Activated naive CD8-positive, alpha-beta T cell (primary cell): ENCODE results near the gene CACTIN.

Source experiments
- H3K27ac Mint-ChIP-seq: one replicate; pipeline ENCODE4 v1.8.0; 2021; ENCODE audit warnings: mixed read lengths
- H3K27me3 Mint-ChIP-seq: one replicate; pipeline ENCODE4 v1.8.0; 2021; ENCODE audit warnings: mixed read lengths
- H3K36me3 Mint-ChIP-seq: one replicate; pipeline ENCODE4 v1.8.0; 2021; ENCODE audit warnings: mixed read lengths
- H3K4me1 Mint-ChIP-seq: one replicate; pipeline ENCODE4 v1.8.0; 2021; ENCODE audit warnings: low read depth, mixed read lengths
- H3K4me3 Mint-ChIP-seq: one replicate; pipeline ENCODE4 v1.8.0; 2021; ENCODE audit warnings: mild to moderate bottlenecking, mixed read lengths
- H3K9me3 Mint-ChIP-seq: one replicate; pipeline ENCODE4 v1.8.0; 2021; ENCODE audit warnings: low read depth, mixed read lengths

CACTIN gene

GRCh38 chr19:3643674-3644313 is 17.2 kb upstream of the CACTIN start:
- H3K27ac Mint-ChIP-seq: no peak overlapping the region
- H3K4me3 Mint-ChIP-seq: no peak overlapping the region
- no peaks in the 10 kb centered on the region for H3K27me3 Mint-ChIP-seq
- H3K4me1 Mint-ChIP-seq: no peaks in the 10 kb centered on the region
- H3K36me3 Mint-ChIP-seq: no peaks in the 10 kb centered on the region
- no peaks in the 10 kb centered on the region for H3K9me3 Mint-ChIP-seq

DNA sequence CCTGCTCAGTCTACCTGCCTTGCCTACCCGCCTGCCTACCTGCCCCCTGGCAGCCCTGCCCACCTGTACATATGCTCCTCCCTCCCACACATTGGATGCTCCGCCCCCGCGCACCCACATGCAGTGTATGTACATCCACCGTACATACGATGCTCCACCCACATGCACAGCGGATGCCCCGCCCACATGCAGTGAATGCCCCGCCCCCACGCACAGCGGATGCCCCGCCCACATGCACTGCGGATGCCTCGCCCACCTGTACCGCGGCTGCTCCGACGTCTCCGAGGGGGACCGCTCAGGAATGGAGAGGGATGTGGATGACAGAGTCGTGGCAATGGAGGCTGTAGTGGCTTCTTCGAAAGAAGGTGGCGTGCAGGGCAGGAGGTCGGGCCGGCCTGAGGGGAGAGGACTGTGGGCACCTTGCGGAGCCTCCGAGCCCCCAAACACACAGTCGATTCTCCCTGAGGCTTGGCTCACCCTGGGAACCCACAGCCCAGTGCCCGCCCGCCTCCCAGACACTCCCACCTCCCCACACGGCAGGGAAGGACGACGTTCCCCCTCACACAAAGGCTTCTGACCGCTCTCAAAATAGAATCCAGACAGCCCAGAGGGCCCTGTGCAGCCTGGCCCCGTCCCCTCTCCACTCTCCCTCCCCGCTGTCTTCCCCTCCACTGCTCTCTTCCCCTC is 16.5 kb upstream of the CACTIN start:
- H3K9me3 Mint-ChIP-seq: no peaks in the 10 kb centered on the region
- no peak overlapping the region for H3K27ac Mint-ChIP-seq
- no peak overlapping the region for H3K4me3 Mint-ChIP-seq
- no peaks in the 10 kb centered on the region for H3K36me3 Mint-ChIP-seq
- H3K4me1 Mint-ChIP-seq: no peaks in the 10 kb centered on the region
- no peaks in the 10 kb centered on the region for H3K27me3 Mint-ChIP-seq

DNA sequence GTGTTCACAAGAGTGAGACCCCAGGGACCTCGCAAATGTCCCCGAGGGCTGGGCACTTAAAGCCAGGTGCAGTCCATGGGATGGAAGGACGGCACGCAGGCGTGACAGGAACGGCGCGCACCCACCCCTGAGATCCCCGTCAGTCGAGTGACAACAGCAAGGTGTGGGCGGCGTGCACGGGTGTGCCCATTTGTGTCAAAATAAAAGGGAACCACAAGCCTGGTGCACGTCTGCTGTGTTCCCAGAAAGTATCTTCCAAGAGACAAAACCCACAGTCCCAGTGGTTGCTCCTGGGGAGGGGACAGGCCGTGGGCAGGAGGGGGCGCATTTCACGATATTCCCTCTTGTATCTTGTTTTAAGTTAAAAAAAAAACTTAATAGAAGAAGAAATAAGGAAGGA is 15.7 kb upstream of the CACTIN start:
- Mint-ChIP-seq H3K27me3 (no peaks in the 10 kb centered on the region), H3K9me3 (no peaks in the 10 kb centered on the region), H3K27ac (no peak overlapping the region), H3K4me1 (no peaks in the 10 kb centered on the region), H3K36me3 (no peaks in the 10 kb centered on the region), H3K4me3 (no peak overlapping the region)

GRCh38 chr19:3641515-3642269 is 15.1 kb upstream of the CACTIN start:
- no peak overlapping the region for H3K4me3 Mint-ChIP-seq
- no peaks in the 10 kb centered on the region for H3K36me3 Mint-ChIP-seq
- no peaks in the 10 kb centered on the region for H3K9me3 Mint-ChIP-seq
- no peaks in the 10 kb centered on the region for H3K4me1 Mint-ChIP-seq
- H3K27me3 Mint-ChIP-seq: no peaks in the 10 kb centered on the region
- no peak overlapping the region for H3K27ac Mint-ChIP-seq

- H3K9me3 Mint-ChIP-seq: no peaks in the 10 kb centered on the region
- no peaks in the 10 kb centered on the region for H3K27me3 Mint-ChIP-seq
- H3K27ac Mint-ChIP-seq: no peak overlapping the region
- no peak overlapping the region for H3K4me3 Mint-ChIP-seq
- no peaks in the 10 kb centered on the region for H3K4me1 Mint-ChIP-seq
- no peaks in the 10 kb centered on the region for H3K36me3 Mint-ChIP-seq
Measured at GRCh38 chr19:3639479-3639878, 12.9 kb upstream of the CACTIN start.

DNA sequence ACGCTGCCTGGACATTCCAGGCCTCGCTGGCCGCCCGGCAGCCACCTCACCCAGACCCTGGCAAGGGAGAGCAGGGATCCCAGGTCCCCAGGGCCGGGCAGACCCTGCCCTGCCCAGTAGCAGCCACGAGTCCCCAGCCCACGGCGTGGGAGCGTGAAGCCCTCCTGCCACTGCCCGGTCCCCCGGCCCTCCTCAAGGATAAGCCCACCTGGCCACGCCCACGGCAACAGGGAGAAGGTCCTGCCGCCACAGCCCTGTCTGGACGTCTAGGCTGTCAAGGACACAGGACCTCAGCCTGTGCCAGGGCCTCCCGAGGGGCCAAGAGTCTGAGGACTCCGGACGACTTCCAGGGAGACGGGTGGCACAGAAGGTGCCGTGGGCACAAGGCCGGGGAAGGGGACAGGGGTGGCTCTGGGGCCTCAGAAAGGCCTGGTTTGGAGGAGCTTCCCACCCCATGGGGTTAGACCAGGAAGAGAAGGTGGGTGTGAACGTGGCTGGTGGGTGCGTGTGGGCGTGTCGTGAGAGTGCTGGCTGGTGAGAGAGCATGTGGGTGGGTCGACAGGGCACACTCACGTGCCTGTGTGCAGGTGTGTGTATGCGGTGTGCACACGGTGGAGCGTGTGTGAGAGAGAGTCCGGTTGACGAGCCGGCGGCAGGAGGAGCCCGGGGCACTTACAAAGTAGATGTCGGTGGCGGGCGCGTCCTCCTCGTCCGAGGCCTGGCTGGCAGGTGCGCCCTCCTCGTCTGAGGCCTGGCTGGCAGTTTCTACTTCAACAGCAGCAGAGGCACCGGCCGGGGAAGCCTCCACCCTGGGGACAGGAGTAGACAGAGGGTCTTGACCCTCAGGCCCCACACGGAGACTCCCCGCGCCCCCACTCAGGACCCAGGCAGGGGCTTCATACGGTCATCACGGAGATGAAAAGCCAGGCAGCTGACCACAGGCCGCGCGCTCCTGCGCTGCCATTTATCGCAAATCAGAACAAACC is 11.9 kb upstream of the CACTIN start:
- no peak overlapping the region for H3K27ac Mint-ChIP-seq
- no peaks in the 10 kb centered on the region for H3K4me1 Mint-ChIP-seq
- H3K36me3 Mint-ChIP-seq: no peaks in the 10 kb centered on the region
- H3K4me3 Mint-ChIP-seq: no peak overlapping the region
- H3K9me3 Mint-ChIP-seq: no peaks in the 10 kb centered on the region
- H3K27me3 Mint-ChIP-seq: no peaks in the 10 kb centered on the region

DNA sequence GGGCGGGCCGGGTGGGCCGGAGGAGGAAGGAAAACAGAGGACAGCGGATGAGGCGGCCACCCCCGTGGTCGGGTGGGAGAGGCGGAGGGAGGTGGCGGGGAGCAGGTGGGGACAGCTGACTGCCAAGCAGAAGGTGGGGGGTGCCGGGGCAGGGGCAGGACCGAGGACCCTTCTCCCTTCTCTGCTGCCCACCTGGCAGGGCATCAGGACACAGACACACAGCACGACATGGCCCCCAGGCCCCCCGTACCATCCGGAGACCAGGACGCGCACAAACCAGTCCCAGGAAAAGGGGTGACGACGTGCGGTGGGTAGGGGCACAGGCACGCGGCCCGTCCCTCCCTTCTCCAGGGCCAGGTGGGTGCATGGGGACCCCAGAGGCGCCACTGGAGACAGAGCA is 11.0 kb upstream of the CACTIN start:
- no peaks in the 10 kb centered on the region for H3K9me3 Mint-ChIP-seq
- no peaks in the 10 kb centered on the region for H3K36me3 Mint-ChIP-seq
- H3K4me3 Mint-ChIP-seq: no peak overlapping the region
- H3K27me3 Mint-ChIP-seq: no peaks in the 10 kb centered on the region
- H3K4me1 Mint-ChIP-seq: no peaks in the 10 kb centered on the region
- no peak overlapping the region for H3K27ac Mint-ChIP-seq

- Mint-ChIP-seq H3K9me3 (no peaks in the 10 kb centered on the region), H3K4me3 (no peak overlapping the region), H3K27ac (no peak overlapping the region), H3K36me3 (no peaks in the 10 kb centered on the region), H3K27me3 (no peaks in the 10 kb centered on the region), H3K4me1 (no peaks in the 10 kb centered on the region)
Measured at GRCh38 chr19:3636962-3637361, 10.4 kb upstream of the CACTIN start.

- Mint-ChIP-seq H3K27ac (no peak overlapping the region), H3K4me3 (no peak overlapping the region), H3K4me1 (no peaks in the 10 kb centered on the region), H3K36me3 (no peaks in the 10 kb centered on the region), H3K9me3 (no peaks in the 10 kb centered on the region), H3K27me3 (no peaks in the 10 kb centered on the region)
Measured at GRCh38 chr19:3636506-3636905, 9.9 kb upstream of the CACTIN start.

DNA sequence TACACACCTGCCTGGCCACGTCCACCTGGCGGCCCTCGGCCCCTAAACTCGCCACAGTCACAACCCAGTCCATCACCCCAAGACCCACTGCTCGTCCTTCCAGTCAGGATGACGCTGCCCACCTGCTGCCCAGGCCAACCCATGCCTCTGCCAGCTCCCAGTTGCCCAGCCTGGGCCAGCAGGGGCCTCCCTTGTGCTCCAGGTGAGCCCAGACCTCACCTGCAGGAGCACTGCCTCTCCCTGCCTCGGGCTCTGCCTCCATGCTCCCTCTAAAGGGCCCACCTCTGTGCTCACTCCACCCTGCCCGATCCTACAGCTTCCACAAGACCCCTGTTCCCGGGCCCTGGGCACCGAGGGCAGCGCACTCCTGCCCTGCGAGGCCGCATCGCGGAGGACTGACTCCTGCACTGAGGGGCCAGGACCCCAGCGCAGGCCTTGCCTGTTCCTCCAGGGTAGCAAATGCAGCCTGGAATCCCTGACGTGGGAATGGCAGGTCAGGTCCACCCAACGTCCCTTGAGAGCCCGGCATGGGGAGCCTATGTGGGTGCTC is 8.0 kb upstream of the CACTIN start:
- H3K27me3 Mint-ChIP-seq: no peaks in the 10 kb centered on the region
- H3K36me3 Mint-ChIP-seq: no peaks in the 10 kb centered on the region
- no peak overlapping the region for H3K27ac Mint-ChIP-seq
- no peak overlapping the region for H3K4me3 Mint-ChIP-seq
- no peaks in the 10 kb centered on the region for H3K9me3 Mint-ChIP-seq
- H3K4me1 Mint-ChIP-seq: no peaks in the 10 kb centered on the region

GRCh38 chr19:3633559-3633988 is 7.0 kb upstream of the CACTIN start:
- Mint-ChIP-seq H3K27ac (no peak overlapping the region), H3K27me3 (no peaks in the 10 kb centered on the region), H3K36me3 (no peaks in the 10 kb centered on the region), H3K4me3 (no peak overlapping the region), H3K4me1 (no peaks in the 10 kb centered on the region), H3K9me3 (no peaks in the 10 kb centered on the region)

DNA sequence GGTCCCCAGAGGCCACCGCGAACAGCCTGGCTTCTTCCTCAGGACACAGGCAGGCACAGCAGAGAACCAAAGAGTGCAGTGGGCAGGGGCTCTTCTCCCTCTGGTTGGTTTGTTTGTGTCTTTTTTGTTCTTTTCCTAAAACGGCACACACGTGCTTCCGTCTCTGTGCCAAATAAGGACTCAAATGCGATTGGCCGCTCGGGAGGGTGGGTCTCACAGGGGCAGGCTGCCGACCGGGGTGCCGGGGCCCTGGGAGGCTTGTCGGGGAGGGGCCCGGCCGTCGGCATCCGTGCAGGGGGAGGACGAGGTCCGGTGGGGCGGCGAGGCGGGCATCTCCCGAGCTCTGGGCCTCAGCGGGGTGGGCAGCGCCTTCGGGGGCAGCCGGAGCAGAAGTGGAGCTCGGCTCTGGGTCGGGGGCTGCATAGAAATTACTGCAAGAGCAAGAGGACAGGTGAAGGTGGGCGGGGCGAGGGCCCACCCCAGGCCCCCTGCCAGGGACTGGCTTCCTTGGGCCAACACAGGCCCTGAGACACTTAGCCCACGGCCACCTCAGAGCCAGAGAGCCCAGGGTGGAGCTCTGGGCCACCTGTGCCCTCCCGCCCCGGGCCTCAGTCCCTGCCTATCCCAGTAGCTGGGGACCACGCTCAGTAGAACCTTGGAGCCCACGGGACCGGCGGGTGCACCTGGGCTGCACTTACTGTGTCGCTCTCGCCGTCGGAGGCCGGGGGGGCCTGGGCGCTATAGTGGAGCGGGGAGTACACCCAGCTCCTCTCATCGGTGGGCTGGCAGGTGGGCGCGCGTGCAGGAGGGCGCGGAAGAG is 6.4 kb upstream of the CACTIN start:
- no peak overlapping the region for H3K27ac Mint-ChIP-seq
- no peaks in the 10 kb centered on the region for H3K27me3 Mint-ChIP-seq
- no peak overlapping the region for H3K4me3 Mint-ChIP-seq
- no peaks in the 10 kb centered on the region for H3K4me1 Mint-ChIP-seq
- no peaks in the 10 kb centered on the region for H3K36me3 Mint-ChIP-seq
- H3K9me3 Mint-ChIP-seq: no peaks in the 10 kb centered on the region

GRCh38 chr19:3632098-3632497 is 5.5 kb upstream of the CACTIN start:
- H3K4me3 Mint-ChIP-seq: no peak overlapping the region
- H3K4me1 Mint-ChIP-seq: no peaks in the 10 kb centered on the region
- H3K27me3 Mint-ChIP-seq: no peaks in the 10 kb centered on the region
- H3K36me3 Mint-ChIP-seq: no peaks in the 10 kb centered on the region
- no peak overlapping the region for H3K27ac Mint-ChIP-seq
- H3K9me3 Mint-ChIP-seq: no peaks in the 10 kb centered on the region
